ENCODE data around the gene NUDT19.
A peak's percentile ranks its signal among the peaks of the same experiment; 100 is the strongest.
"Not testable (repeated sequence)": the region's sequence is repeated elsewhere in the genome, so short reads cannot be mapped to it uniquely, and the experiment has no call there.

The NUDT19 gene

GRCh38 chr19:32716203-32716602 is 24.6 kb downstream of the NUDT19 start:
- not testable (repeated sequence) for DNase-seq

- DNase-seq, result no peak
Observed at GRCh38 chr19:32717496-32717895, 25.9 kb downstream of the NUDT19 start.

GRCh38 chr19:32718286-32718685 is 26.7 kb downstream of the NUDT19 start:
- DNase-seq, result no peak

GRCh38 chr19:32719611-32720059 is 28.0 kb downstream of the NUDT19 start, which contains the start of gene TDRD12:
TSS of gene TDRD12 (plus strand) at chr19:32719767. CDS start at chr19:32720073, 306 bp downstream.
- no peak for DNase-seq

- DNase-seq, result no peak
Observed at GRCh38 chr19:32720216-32720935, 28.8 kb downstream of the NUDT19 start.

- DNase-seq, result no peak
Observed at GRCh38 chr19:32720936-32721250, 29.3 kb downstream of the NUDT19 start.

GRCh38 chr19:32735936-32736335 is 44.3 kb downstream of the NUDT19 start:
- no peak for DNase-seq

- DNase-seq, result no peak
Observed at GRCh38 chr19:32743021-32743420, 51.4 kb downstream of the NUDT19 start.

GRCh38 chr19:32743447-32743846 is 51.8 kb downstream of the NUDT19 start:
- DNase-seq, result no peak

GRCh38 chr19:32744555-32745325 is 53.1 kb downstream of the NUDT19 start:
- DNase-seq, result no peak

GRCh38 chr19:32745594-32746251 is 54.1 kb downstream of the NUDT19 start:
- DNase-seq, result peak; percentile 48

GRCh38 chr19:32746631-32747196 is 55.1 kb downstream of the NUDT19 start:
- peak; percentile 72 for DNase-seq

- DNase-seq, result no peak
Observed at GRCh38 chr19:32748497-32748896, 56.9 kb downstream of the NUDT19 start.

GRCh38 chr19:32748948-32749347 is 57.3 kb downstream of the NUDT19 start:
- no peak for DNase-seq

- DNase-seq, result no peak
Observed at GRCh38 chr19:32749361-32749760, 57.7 kb downstream of the NUDT19 start.

- peak; percentile 22 for DNase-seq
Observed at GRCh38 chr19:32750441-32751055, 58.9 kb downstream of the NUDT19 start.

- no peak for DNase-seq
Observed at GRCh38 chr19:32751066-32751465, 59.4 kb downstream of the NUDT19 start.

GRCh38 chr19:32757189-32757588 is 65.6 kb downstream of the NUDT19 start:
- no peak for DNase-seq

All from DMS53 (cell line).